Lower leg skin (tissue), 3 donors: ENCODE results near the gene BUD31.

Experiments used
- POLR2A ChIP-seq, 2 donors: fragments of 450-650 bp; IDR thresholded peaks; one replicate each; pipeline ENCODE4 v1.6.1; 2016 to 2017; ENCODE audit warnings: antibody characterized with exemption in 2 of 2, mild to moderate bottlenecking in 1 of 2, moderate library complexity in 1 of 2
- TF ChIP-seq, protein P1 (sequence below), 3 donors: fragments of 450-650 bp; IDR thresholded peaks; one replicate each; pipeline ENCODE4 v1.5.1; 2016; ENCODE audit warnings: antibody characterized with exemption in 3 of 3, mild to moderate bottlenecking in 3 of 3, moderate library complexity in 2 of 3

DNA sequence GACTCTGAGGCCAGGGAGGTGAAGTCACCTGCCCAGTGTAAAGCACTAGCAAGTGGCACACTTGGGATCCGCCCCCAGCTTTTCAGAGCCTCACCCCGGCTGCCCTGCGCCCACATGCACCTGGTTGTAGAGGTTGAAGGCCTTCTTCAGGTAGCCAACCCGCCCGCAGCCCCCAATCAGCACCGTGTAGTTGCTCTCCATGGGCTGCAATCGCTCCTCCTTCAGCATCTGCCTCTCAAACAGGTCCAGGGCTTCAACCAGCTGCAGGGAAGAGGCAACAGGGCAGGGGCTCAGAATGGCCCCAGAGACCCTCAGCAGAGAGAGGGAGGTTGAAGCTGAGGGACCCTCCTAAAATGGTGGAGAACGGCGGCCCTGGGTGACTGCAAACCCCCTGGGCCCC, 24.4 kb downstream of the BUD31 start:
- TF ChIP-seq, protein P1, sequence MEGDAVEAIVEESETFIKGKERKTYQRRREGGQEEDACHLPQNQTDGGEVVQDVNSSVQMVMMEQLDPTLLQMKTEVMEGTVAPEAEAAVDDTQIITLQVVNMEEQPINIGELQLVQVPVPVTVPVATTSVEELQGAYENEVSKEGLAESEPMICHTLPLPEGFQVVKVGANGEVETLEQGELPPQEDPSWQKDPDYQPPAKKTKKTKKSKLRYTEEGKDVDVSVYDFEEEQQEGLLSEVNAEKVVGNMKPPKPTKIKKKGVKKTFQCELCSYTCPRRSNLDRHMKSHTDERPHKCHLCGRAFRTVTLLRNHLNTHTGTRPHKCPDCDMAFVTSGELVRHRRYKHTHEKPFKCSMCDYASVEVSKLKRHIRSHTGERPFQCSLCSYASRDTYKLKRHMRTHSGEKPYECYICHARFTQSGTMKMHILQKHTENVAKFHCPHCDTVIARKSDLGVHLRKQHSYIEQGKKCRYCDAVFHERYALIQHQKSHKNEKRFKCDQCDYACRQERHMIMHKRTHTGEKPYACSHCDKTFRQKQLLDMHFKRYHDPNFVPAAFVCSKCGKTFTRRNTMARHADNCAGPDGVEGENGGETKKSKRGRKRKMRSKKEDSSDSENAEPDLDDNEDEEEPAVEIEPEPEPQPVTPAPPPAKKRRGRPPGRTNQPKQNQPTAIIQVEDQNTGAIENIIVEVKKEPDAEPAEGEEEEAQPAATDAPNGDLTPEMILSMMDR (IDR thresholded peaks at IDR 0.05): no peak
- no peak for TF ChIP-seq POLR2A (IDR thresholded peaks at IDR 0.05)
